ENCODE data around the gene SELPLG. TPM values are rescaled to one million over a fixed set of nuclear protein-coding genes. Genes with fewer than 3 reads are reported as not detected.
"Not testable (repeated sequence)": the region's sequence is repeated elsewhere in the genome, so short reads cannot be mapped to it uniquely, and the experiment has no call there.

SELPLG gene
- total and polyA plus RNA-seq, 9 donors = 1.1 to 8.4 (median 2.9) TPM

DNA sequence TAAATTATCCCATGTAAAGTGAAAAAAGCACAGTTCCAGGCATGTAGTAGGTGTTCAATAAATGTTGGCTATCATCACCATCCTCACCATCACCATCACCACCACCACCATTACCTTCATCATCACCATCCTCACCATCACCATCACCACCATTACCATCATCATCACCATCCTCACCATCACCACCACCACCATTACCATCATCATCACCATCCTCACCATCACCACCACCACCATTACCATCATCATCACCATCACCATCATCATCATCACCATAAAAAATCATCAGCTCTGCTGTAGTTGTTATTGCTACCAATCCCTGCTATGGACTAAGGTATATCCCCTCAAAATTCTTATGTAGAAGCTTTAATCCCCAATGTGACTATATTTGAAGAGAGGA, 56.2 kb downstream of the SELPLG start:
- no peak for DNase-seq
- H3K27ac ChIP-seq = no peak overlapping the region
- no peaks in the 10 kb centered on the region for H3K4me1 ChIP-seq (ENCODE audit: insufficient read depth)
- no peak overlapping the region for H3K4me3 ChIP-seq
- no peaks in the 10 kb centered on the region for H3K9me3 ChIP-seq
- no peaks in the 10 kb centered on the region for H3K36me3 ChIP-seq
- no peak for TF ChIP-seq POLR2A (IDR thresholded peaks at IDR 0.05)
- no peaks in the 10 kb centered on the region for H3K27me3 ChIP-seq
- intact Hi-C loops (cut with DNase I) = loop anchor here in 1 of 4 donors (5.0 kb wide), 1 partner anchor 515 kb away; the partner anchor contains the start of gene ALKBH2

GRCh38 chr12:108576660-108577234, 56.9 kb downstream of the SELPLG start:
- no peaks in the 10 kb centered on the region for H3K36me3 ChIP-seq
- H3K27me3 ChIP-seq = no peaks in the 10 kb centered on the region
- DNase-seq = no peak
- intact Hi-C loops (cut with DNase I) = loop anchor here in 1 of 4 donors (5.0 kb wide), 1 partner anchor 516 kb away; the partner anchor contains the start of gene ALKBH2
- H3K9me3 ChIP-seq = no peaks in the 10 kb centered on the region
- H3K4me3 ChIP-seq = no peak overlapping the region
- no peak overlapping the region for H3K27ac ChIP-seq
- WGBS, 3 donors = 62 to 85% (median 82%) methylated on average over 6 of the region's 6 CpGs
- no peaks in the 10 kb centered on the region for H3K4me1 ChIP-seq (ENCODE audit: insufficient read depth)
- TF ChIP-seq, protein P1, sequence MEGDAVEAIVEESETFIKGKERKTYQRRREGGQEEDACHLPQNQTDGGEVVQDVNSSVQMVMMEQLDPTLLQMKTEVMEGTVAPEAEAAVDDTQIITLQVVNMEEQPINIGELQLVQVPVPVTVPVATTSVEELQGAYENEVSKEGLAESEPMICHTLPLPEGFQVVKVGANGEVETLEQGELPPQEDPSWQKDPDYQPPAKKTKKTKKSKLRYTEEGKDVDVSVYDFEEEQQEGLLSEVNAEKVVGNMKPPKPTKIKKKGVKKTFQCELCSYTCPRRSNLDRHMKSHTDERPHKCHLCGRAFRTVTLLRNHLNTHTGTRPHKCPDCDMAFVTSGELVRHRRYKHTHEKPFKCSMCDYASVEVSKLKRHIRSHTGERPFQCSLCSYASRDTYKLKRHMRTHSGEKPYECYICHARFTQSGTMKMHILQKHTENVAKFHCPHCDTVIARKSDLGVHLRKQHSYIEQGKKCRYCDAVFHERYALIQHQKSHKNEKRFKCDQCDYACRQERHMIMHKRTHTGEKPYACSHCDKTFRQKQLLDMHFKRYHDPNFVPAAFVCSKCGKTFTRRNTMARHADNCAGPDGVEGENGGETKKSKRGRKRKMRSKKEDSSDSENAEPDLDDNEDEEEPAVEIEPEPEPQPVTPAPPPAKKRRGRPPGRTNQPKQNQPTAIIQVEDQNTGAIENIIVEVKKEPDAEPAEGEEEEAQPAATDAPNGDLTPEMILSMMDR (IDR thresholded peaks at IDR 0.05) = no peak
- TF ChIP-seq POLR2A (IDR thresholded peaks at IDR 0.05) = no peak
- no peak for TF ChIP-seq EP300 (IDR thresholded peaks at IDR 0.05)

- Histone ChIP-seq H3K4me1 (ENCODE audit: insufficient read depth) (no peaks in the 10 kb centered on the region), H3K27ac (no peak overlapping the region), H3K4me3 (no peak overlapping the region), H3K36me3 (no peaks in the 10 kb centered on the region), H3K9me3 (no peaks in the 10 kb centered on the region), H3K27me3 (no peaks in the 10 kb centered on the region)
- intact Hi-C loops (cut with DNase I) = loop anchor here in 1 of 4 donors (5.0 kb wide), 1 partner anchor 517 kb away; the partner anchor contains the start of gene ALKBH2
- peak in 1 of 5 donors; percentile 2 for DNase-seq
- WGBS, 3 donors = 84 to 94% (median 85%) methylated on average over 9 of the region's 9 CpGs
- TF ChIP-seq, protein P1 (IDR thresholded peaks at IDR 0.05) = no peak
- TF ChIP-seq EP300 (IDR thresholded peaks at IDR 0.05) (no peak), POLR2A (IDR thresholded peaks at IDR 0.05) (no peak)
These were observed 58.3 kb downstream of the SELPLG start for GRCh38 chr12:108575199-108575912.

DNA sequence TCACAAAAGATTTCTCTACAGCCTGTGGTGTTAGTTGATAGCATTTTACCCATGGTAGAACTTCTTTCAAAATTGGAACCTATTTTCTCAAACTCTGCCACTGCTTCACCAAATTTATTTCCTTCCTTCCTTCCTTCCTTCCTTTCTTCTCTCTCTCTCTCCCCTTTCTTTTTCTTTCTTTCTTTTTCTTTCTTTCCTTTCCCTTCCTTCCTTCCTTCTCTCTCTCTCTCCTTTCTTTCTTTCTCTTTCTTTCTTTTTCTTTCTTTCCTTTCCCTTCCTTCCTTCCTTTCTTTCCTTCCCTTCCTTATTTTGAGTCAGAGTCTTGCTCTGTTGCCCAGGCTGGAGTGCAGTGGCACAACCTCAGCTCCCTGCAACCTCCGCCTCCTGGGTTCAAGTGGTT, 59.4 kb downstream of the SELPLG start:
- DNase-seq; H3K4me1 ChIP-seq (ENCODE audit: insufficient read depth); H3K27ac ChIP-seq; H3K4me3 ChIP-seq; H3K27me3 ChIP-seq; intact Hi-C loops (cut with DNase I); H3K9me3 ChIP-seq; H3K36me3 ChIP-seq: not testable (repeated sequence)
- 95 to 100% (median 100%) methylated on average over 1 of the region's 1 CpG for WGBS, 3 donors

GRCh38 chr12:108573317-108573716, 60.4 kb downstream of the SELPLG start:
- no peaks in the 10 kb centered on the region for H3K9me3 ChIP-seq
- H3K36me3 ChIP-seq = no peaks in the 10 kb centered on the region
- no peak overlapping the region for H3K27ac ChIP-seq
- H3K27me3 ChIP-seq = no peaks in the 10 kb centered on the region
- DNase-seq = no peak
- TF ChIP-seq, protein P1 (IDR thresholded peaks at IDR 0.05) = no peak
- TF ChIP-seq EP300 (IDR thresholded peaks at IDR 0.05) = no peak
- no peak for TF ChIP-seq POLR2A (IDR thresholded peaks at IDR 0.05)
- 64 to 73% (median 67%) methylated on average over 2 of the region's 2 CpGs for WGBS, 3 donors
- intact Hi-C loops (cut with DNase I) = loop anchor here in 1 of 4 donors (2.0 kb wide), 1 partner anchor 41 kb away; no protein-coding TSS in a partner anchor
- no peaks in the 10 kb centered on the region for H3K4me1 ChIP-seq (ENCODE audit: insufficient read depth)
- H3K4me3 ChIP-seq = no peak overlapping the region

Data from ovary (tissue), 9 donors.